Fibroblast of lung (primary cell): ENCODE results near the gene UCN2. TPM values are rescaled to one million over a fixed set of nuclear protein-coding genes. Genes with fewer than 3 reads are reported as not detected.

Source experiments
- DNase-seq, 2 donors: peaks; one replicate each; pipeline versions ENCODE4 v3.0.0 to v3.0.0-alpha.2; 2010; ENCODE audit warnings: low read depth in 2 of 2
- H2AFZ ChIP-seq: 2 replicates; pipeline ENCODE4 v1.5.1; 2012; ENCODE audit warnings: low read length, control low read depth, inconsistent platforms
- H3K27ac ChIP-seq: 2 replicates; pipeline ENCODE4 v1.5.1; 2011; ENCODE audit warnings: low read length, control low read depth; ENCODE audit not compliant: insufficient read depth
- H3K27me3 ChIP-seq: 2 replicates; pipeline ENCODE4 v1.5.1; 2011; ENCODE audit warnings: mild to moderate bottlenecking, low read length; ENCODE audit not compliant: control insufficient read depth, insufficient read depth
- H3K36me3 ChIP-seq: 2 replicates; pipeline ENCODE4 v1.5.1; 2011; ENCODE audit warnings: low read length; ENCODE audit not compliant: control insufficient read depth, insufficient read depth
- H3K4me1 ChIP-seq: 2 replicates; pipeline ENCODE4 v1.5.1; 2011; ENCODE audit warnings: low read length; ENCODE audit not compliant: control insufficient read depth, insufficient read depth; ENCODE audit errors: extremely low read depth
- H3K4me2 ChIP-seq: 2 replicates; pipeline ENCODE4 v1.5.1; 2011; ENCODE audit warnings: low read length, control low read depth; ENCODE audit not compliant: insufficient read depth; ENCODE audit errors: extremely low read depth
- H3K4me3 ChIP-seq, 4 experiments: fragments of 200-600 bp in 1 of 4; sonication (generic) in 1 of 4; replicated peaks in 1 of 4; 2 replicates each; pipeline ENCODE4 v1.5.1; 2011 to 2016; ENCODE audit warnings: low read length in 4 of 4, low read depth in 3 of 4, mild to moderate bottlenecking in 3 of 4, control low read depth in 2 of 4, inconsistent platforms in 1 of 4, mixed read lengths in 1 of 4; ENCODE audit not compliant: insufficient read depth in 1 of 4; ENCODE audit errors: control extremely low read depth in 1 of 4
- H3K79me2 ChIP-seq: 2 replicates; pipeline ENCODE4 v1.5.1; 2012; ENCODE audit warnings: mild to moderate bottlenecking, low read length, inconsistent platforms; ENCODE audit not compliant: control insufficient read depth, insufficient read depth
- H3K9ac ChIP-seq: 2 replicates; pipeline ENCODE4 v1.5.1; 2011; ENCODE audit warnings: mild to moderate bottlenecking, low read length, control low read depth; ENCODE audit not compliant: insufficient read depth
- H3K9me3 ChIP-seq: 2 replicates; pipeline ENCODE4 v1.5.1; 2012; ENCODE audit warnings: low read depth, low read length; ENCODE audit not compliant: control insufficient read depth, insufficient read depth
- H4K20me1 ChIP-seq: 2 replicates; pipeline ENCODE4 v1.5.1; 2011; ENCODE audit warnings: low read length; ENCODE audit not compliant: control insufficient read depth, insufficient read depth; ENCODE audit errors: extremely low read depth
- CTCF ChIP-seq, 2 donors: IDR thresholded peaks in 1 of 2; conservative IDR thresholded peaks in 1 of 2; 1 replicate in 1 of 2; 2 replicates in 1 of 2; pipeline ENCODE4 v1.5.1; 2011 to 2012; ENCODE audit warnings: low read length in 2 of 2, control low read depth in 1 of 2, inconsistent platforms in 1 of 2, low read depth in 1 of 2, mild to moderate bottlenecking in 1 of 2
- EZH2 ChIP-seq: IDR thresholded peaks from 2 replicates; pipeline ENCODE4 v1.5.1; 2012; ENCODE audit warnings: low read length, control low read depth, mild to moderate bottlenecking; ENCODE audit errors: missing control alignments
- polyA plus RNA-seq, 2 donors: library from polyadenylated mRNA; depleted of rRNA in 1 of 2; stranded (reverse) in 1 of 2; unstranded in 1 of 2; fragments of >200 nt; gene quantifications; 2 replicates each; pipeline ENCODE4 v1.2.1, GENCODE V29; 2011 to 2012; ENCODE audit warnings: missing spikeins in 1 of 2
- total RNA-seq: library from RNA; depleted of rRNA; stranded (reverse); fragments of >200 nt; gene quantifications from 2 replicates; pipeline ENCODE4 v1.2.1, GENCODE V29; 2014

The UCN2 gene
- total and polyA plus RNA-seq, 2 donors (not counting 1 experiment from before 2014, with no cell fraction given): 0.07 to 0.66 TPM

GRCh38 chr3:48536116-48536515 lies 27.5 kb downstream of the UCN2 start:
- no peaks in the 10 kb centered on the region for H3K4me1 ChIP-seq
- no peaks in the 10 kb centered on the region for H3K9me3 ChIP-seq
- DNase-seq: no peak
- peaks cover 4% of the 10 kb centered on the region for H3K36me3 ChIP-seq
- no peak overlapping the region for H3K4me3 ChIP-seq
- H3K4me2 ChIP-seq: no peak overlapping the region
- H3K79me2 ChIP-seq: no peaks in the 10 kb centered on the region
- no peaks in the 10 kb centered on the region for H4K20me1 ChIP-seq
- no peak overlapping the region for H2AFZ ChIP-seq
- H3K27ac ChIP-seq: no peak overlapping the region
- no peaks in the 10 kb centered on the region for H3K27me3 ChIP-seq
- no peak overlapping the region for H3K9ac ChIP-seq
- TF ChIP-seq CTCF (conservative IDR thresholded peaks at IDR 0.05 in 1 of 2, IDR thresholded peaks at IDR 0.05 in 1 of 2; ENCODE audit: low read depth in 1 of 2, low read length in 2 of 2) (no peak), EZH2 (no peak)

- Histone ChIP-seq H3K4me2 (no peak overlapping the region), H3K27me3 (no peaks in the 10 kb centered on the region), H3K36me3 (peaks cover 4% of the 10 kb centered on the region), H4K20me1 (no peaks in the 10 kb centered on the region), H3K9me3 (no peaks in the 10 kb centered on the region), H3K79me2 (no peaks in the 10 kb centered on the region), H3K27ac (no peak overlapping the region), H3K9ac (no peak overlapping the region), H2AFZ (no peak overlapping the region), H3K4me1 (no peaks in the 10 kb centered on the region), H3K4me3 (no peak overlapping the region)
- no peak for TF ChIP-seq CTCF (conservative IDR thresholded peaks at IDR 0.05 in 1 of 2, IDR thresholded peaks at IDR 0.05 in 1 of 2; ENCODE audit: low read depth in 1 of 2, low read length in 2 of 2)
- TF ChIP-seq EZH2: no peak
- DNase-seq: no peak
Measured at GRCh38 chr3:48535578-48535977, 28.0 kb downstream of the UCN2 start.

- H3K36me3 ChIP-seq: peaks cover 4% of the 10 kb centered on the region
- no peak overlapping the region for H3K4me3 ChIP-seq
- no peaks in the 10 kb centered on the region for H4K20me1 ChIP-seq
- H3K4me2 ChIP-seq: no peak overlapping the region
- TF ChIP-seq CTCF (conservative IDR thresholded peaks at IDR 0.05 in 1 of 2, IDR thresholded peaks at IDR 0.05 in 1 of 2; ENCODE audit: low read depth in 1 of 2, low read length in 2 of 2) (no peak), EZH2 (no peak)
- H3K79me2 ChIP-seq: no peaks in the 10 kb centered on the region
- no peak for DNase-seq
- no peak overlapping the region for H3K9ac ChIP-seq
- H3K4me1 ChIP-seq: no peaks in the 10 kb centered on the region
- no peaks in the 10 kb centered on the region for H3K27me3 ChIP-seq
- H2AFZ ChIP-seq: no peak overlapping the region
- H3K27ac ChIP-seq: no peak overlapping the region
- no peaks in the 10 kb centered on the region for H3K9me3 ChIP-seq
Measured at GRCh38 chr3:48532977-48533337, 30.6 kb downstream of the UCN2 start.
